T follicular helper cell (primary cell): ENCODE results near the gene MAP4K5.
"Not testable (repeated sequence)": the region's sequence is repeated elsewhere in the genome, so short reads cannot be mapped to it uniquely, and the experiment has no call there.

Experiments
- DNase-seq: peaks from one replicate; pipeline ENCODE4 v3.0.0-alpha.2; 2020; ENCODE audit warnings: low read depth

Gene MAP4K5

GRCh38 chr14:50531595-50532501 is 521 bp downstream of the MAP4K5 start:
- peak; percentile 5 for DNase-seq

- DNase-seq = no peak
Observed at GRCh38 chr14:50530794-50531365, 1.5 kb downstream of the MAP4K5 start.

GRCh38 chr14:50530358-50530757 is 2.0 kb downstream of the MAP4K5 start:
- DNase-seq = no peak

- DNase-seq = no peak
Observed at GRCh38 chr14:50529288-50530179, 2.8 kb downstream of the MAP4K5 start.

DNA sequence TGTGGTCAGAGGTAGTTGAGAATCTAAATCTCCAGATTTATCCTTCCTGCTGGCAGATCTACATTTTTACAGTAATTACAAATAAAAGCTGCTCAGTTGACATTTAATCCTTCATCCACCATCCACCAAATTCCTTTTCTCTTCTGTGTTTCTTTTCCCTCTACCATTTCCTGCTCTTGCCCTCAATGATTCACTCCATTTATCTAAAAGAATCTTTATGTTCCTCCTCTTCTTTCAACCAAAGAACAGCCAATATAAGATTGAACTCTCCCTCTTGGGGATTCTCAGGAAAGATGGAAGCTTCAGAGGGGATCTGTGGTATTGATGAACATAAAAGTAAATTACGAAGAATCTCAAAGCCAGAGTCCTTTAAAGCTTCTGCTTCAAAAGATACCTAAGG is 4.4 kb downstream of the MAP4K5 start:
- no peak for DNase-seq

GRCh38 chr14:50524731-50525515 is 7.4 kb downstream of the MAP4K5 start:
- no peak for DNase-seq

DNA sequence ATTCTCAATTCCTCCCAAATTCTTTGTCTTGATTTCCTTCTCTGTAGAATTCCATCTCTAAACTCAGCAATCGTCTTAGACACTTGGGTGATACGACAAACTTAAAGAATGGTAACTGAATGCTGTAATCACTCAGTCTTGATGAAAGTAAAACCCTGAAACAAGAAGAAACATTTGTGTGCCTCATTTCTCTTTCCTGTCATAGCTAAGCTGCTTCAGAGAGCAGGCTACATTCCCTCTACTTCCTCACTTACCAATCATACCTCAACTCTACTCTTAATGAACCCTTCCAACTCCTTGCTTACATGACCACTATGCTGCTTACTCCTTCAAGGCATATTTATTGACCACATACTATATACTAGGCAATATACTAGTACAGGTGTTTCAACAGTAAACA is 8.3 kb downstream of the MAP4K5 start:
- DNase-seq = no peak

DNA sequence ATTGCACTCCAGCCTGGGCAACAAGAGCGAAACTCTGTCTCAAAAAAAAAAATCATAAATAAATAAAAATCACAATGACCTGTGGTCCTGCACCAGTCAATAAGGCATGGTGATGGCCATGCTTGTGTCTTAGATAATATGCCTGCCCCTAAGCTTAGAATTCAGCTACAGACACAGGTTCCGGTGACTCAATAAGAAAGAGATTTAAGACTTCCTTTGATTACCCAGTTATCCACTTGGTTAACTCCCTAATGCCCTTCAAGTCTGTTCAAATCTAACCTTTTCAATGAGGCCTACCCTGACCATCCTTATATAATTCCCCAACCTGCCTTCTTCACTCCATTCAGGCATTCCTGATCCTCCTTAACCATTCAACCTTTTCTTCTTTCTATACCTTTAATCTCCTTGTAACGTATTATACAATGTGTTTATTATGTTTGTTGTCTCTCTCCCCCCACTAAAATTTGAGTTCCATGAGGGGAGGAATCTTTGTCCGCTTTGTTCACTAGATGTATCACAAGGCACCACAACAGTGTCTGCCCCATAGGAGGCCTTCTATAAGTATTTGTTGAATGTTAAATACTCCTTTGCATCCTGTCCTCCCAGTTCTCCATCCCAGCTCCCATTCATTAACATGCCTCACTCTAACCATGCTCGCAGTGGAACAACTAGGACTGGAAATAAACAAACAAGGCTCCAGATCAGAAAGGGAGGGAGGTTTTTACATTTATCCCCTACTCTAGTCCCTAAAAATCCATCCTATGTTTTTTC is 8.9 kb downstream of the MAP4K5 start:
- DNase-seq = no peak

- no peak for DNase-seq
Observed at GRCh38 chr14:50521912-50522341, 10.4 kb downstream of the MAP4K5 start.

DNA sequence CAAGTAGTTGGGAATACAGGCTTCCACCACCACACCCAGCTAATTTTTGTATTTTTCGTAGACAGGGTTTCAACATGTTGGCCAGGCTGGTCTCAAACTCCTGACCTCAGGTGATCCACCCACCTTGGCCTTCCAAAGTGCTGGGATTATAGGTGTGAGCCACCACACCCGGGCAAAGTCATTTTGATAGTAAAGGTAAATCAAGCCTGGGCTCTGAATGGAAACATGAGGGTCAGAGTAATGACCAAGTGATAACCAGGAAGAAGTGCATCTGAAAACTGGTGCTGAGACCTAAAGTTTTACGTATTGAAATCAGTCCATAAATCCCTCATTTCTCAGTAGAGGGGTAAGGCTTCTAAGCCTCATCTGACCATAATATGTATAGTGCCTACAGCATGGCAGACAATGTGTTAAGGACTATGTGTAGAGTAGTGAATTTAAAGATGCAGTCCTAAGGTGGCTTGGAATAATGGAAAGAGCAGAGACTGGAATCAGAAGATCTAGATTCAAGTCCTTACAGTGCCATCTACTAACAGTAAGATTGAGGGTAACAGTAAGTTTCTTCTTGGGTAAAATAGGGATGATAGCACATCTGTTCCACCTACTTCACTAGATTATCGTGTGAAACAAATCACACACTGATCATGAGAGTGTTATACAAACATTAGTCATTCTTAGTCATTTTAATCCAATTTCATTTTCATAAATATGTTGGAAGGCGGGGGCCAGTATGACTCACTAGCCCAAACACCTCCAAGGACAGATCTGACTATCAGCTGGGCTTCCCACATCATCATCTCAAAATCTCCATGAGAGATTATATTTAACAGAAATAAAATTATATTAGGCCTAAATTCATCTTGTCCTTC is 11.2 kb downstream of the MAP4K5 start:
- DNase-seq = no peak

- no peak for DNase-seq
Observed at GRCh38 chr14:50516091-50516490, 16.3 kb downstream of the MAP4K5 start.

DNA sequence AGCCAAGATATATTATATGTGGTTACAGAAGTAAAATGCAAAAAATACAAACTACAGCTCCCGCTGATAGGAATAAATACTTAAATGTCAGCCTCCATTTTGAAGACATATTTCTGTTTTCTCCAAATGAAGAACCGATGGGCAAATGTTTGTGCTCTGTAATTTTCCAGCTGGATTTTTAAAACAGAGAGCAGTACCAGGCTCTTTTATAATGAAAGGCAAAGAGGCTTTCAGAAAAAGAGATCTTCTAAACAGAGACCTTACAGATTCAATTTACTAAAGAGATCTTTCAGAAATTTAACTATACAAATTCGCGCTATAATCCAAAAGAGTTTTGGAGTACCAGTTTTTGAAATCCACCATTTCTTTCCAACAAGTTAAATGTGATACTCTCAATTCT is 19.9 kb downstream of the MAP4K5 start:
- no peak for DNase-seq

DNA sequence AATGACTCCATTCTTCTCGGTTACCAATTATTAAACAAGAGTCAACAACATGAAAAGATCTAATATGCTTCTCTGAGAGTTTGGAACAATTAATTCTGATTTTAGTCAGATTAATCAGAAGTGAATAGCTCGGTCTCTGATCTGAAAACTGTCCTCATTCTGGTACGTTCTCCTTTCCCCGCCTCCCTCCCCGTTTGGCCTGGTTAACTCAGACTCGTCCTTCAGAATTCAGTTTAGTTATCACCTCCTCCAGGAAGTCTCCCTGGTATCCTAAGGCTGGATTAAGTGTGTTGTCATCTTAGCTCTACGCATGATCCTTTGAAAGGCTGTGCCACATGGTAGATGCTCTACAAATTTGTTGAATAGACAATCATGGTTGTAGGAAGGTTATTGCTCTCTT is 22.2 kb downstream of the MAP4K5 start:
- DNase-seq = no peak

DNA sequence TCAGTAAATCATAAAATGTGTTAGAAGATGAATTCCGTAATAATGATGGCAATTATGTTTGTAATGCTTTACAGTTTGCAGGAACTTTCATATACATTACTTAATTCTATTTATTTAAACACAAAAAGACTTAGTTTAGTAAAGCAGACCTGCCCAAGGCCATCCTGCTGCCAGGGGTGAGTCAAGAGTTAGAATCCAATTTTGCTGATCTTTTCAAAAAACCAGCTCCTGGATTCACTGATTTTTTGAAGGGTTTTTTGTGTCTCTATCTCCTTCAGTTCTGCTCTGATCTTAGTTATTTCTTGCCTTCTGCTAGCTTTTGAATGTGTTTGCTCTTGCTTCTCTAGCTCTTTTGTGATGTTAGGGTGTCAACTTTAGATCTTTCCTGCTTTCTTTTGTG is 25.3 kb downstream of the MAP4K5 start:
- not testable (repeated sequence) for DNase-seq

GRCh38 chr14:50501642-50502041 is 30.7 kb downstream of the MAP4K5 start:
- DNase-seq = no peak

DNA sequence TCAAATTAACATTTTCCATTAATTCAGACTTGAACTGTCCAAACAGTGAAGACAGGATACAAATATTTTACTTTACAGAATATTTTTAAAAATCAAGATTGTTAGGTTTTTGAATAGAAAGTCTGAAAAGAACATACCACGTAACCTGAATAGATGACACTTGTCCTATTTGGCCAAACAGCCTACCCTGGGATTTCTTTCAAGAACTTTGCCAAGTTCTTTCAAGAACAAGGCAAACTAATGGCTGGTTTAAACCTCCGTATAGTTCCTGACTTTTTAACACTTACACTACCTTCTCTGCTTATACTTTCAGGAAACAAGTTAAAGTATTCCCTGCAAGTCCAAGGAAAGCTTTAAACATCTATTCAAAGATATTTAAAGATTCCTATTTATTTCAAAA is 35.0 kb downstream of the MAP4K5 start:
- no peak for DNase-seq

- no peak for DNase-seq
Observed at GRCh38 chr14:50489851-50490250, 42.5 kb downstream of the MAP4K5 start.

- no peak for DNase-seq
Observed at GRCh38 chr14:50488521-50488920, 43.8 kb downstream of the MAP4K5 start.

GRCh38 chr14:50479041-50479440 is 53.3 kb downstream of the MAP4K5 start:
- DNase-seq = no peak

DNA sequence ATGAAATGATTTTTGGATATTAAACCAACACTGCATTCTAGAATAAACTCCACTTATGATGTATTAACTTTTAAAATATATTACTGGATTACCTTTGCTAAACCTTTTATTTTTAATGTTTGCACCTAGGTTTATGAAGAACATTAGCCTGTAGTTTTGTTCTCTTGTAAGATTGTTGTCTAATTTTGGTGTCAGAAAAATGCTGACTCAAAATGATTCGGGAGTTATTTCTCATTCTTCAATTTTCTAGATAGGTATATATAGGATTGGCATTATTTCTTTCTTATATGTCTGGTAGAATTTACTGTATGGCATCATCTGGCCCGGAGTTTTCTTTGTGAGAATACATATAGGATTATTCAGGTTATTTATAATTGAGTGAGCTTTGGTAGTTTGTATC is 54.6 kb downstream of the MAP4K5 start:
- no peak for DNase-seq
